ENCODE measurements around the gene UBQLN1. TPM values are rescaled to one million over a fixed set of nuclear protein-coding genes. Genes with fewer than 3 reads are reported as not detected.

UBQLN1 gene
- total RNA-seq, 1 donor from 2014 or later = 69.8 TPM

DNA sequence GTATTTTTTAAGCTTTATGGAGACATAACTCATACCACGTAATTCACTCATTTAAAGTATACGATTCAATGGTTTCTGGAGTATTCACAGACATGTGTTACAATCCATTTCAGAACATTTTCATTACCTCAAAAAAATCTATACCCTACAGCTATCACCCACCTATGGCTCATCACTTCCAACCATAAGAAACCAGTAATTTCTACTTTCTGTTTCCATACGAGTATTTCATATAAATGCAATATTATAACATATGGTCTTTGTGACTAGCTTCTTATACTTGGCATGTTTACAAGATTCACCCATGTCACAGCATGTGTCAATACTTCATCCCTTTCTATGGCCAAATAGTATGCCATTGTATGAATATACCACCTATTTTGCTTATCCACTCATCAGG is 18.8 kb downstream of the UBQLN1 start:
- H3K4me3 ChIP-seq (ENCODE audit: low read depth, low read length) = no peak overlapping the region
- no peak for DNase-seq (ENCODE audit: low read depth)
- no peak for TF ChIP-seq CTCF (conservative IDR thresholded peaks at IDR 0.05; ENCODE audit: low read depth, low read length)

- DNase-seq (ENCODE audit: low read depth) = no peak
- TF ChIP-seq CTCF (conservative IDR thresholded peaks at IDR 0.05; ENCODE audit: low read depth, low read length) = no peak
- no peak overlapping the region for H3K4me3 ChIP-seq (ENCODE audit: low read depth, low read length)
These were observed 26.3 kb downstream of the UBQLN1 start for GRCh38 chr9:83681490-83681889.

- TF ChIP-seq CTCF (conservative IDR thresholded peaks at IDR 0.05; ENCODE audit: low read depth, low read length) = no peak
- no peak for DNase-seq (ENCODE audit: low read depth)
- H3K4me3 ChIP-seq (ENCODE audit: low read depth, low read length) = no peak overlapping the region
These were observed 27.5 kb downstream of the UBQLN1 start for GRCh38 chr9:83680233-83680632.

DNA sequence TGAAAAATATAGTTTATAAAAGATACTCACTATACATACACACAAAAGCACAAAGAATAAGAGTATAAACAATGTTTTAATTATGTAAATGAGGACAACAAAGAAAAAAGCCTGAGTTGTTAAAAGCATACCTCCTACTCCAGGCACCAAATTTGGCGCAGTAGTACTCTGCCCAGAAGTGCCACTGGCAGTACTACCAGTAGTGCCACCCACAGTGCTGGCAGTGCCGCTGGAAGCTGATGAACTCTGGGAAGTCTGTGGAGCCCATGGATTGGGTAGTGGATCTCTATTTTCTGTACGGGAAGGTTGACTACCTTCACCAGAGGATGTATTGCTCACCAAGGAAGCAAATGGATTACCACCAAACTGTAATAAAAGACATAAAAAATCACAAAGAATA is 30.2 kb downstream of the UBQLN1 start:
- H3K4me3 ChIP-seq (ENCODE audit: low read depth, low read length) = no peak overlapping the region
- no peak for DNase-seq (ENCODE audit: low read depth)
- TF ChIP-seq CTCF (conservative IDR thresholded peaks at IDR 0.05; ENCODE audit: low read depth, low read length) = no peak

DNA sequence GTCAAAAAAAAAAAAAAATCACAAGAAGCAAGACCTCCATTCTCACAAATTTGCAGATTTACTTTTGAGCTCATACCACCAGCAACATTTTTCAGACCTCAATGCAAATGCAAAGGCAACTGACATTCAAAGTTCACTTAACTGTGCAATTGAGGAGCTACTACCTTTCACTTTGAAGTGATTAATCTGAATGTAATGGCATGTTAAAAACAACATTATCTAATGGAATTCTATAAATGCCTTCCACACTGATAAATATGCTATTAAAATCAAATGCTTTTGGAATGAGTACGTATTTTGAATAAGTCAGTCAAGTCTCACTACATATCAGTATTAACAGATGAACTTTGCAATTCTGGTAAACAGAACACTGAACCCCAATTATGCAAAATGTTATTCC is 32.3 kb downstream of the UBQLN1 start:
- TF ChIP-seq CTCF (conservative IDR thresholded peaks at IDR 0.05; ENCODE audit: low read depth, low read length) = no peak
- DNase-seq (ENCODE audit: low read depth) = no peak
- H3K4me3 ChIP-seq (ENCODE audit: low read depth, low read length) = no peak overlapping the region

DNA sequence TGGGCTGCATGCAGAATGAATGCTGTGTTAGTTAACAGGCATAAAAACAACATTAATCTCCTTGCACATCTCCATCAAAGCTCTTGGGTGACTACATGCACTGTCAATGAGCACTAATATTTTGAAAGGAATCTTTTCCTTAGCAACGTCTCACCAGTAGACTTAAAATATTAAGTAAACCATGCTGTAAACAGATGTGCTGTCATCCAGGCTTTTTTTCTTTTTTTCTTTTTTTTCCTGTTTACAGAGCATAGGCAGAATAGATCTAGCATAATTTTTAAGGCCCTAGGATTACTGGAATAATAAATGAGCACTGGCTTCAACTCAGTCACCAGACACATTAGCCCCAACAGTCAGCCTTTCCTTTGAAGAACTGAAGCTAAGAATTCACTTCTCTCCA is 36.3 kb downstream of the UBQLN1 start:
- no peak overlapping the region for H3K4me3 ChIP-seq (ENCODE audit: low read depth, low read length)
- DNase-seq (ENCODE audit: low read depth) = no peak
- TF ChIP-seq CTCF (conservative IDR thresholded peaks at IDR 0.05; ENCODE audit: low read depth, low read length) = no peak

GRCh38 chr9:83670381-83670780 is 37.4 kb downstream of the UBQLN1 start:
- no peak overlapping the region for H3K4me3 ChIP-seq (ENCODE audit: low read depth, low read length)
- DNase-seq (ENCODE audit: low read depth) = no peak
- no peak for TF ChIP-seq CTCF (conservative IDR thresholded peaks at IDR 0.05; ENCODE audit: low read depth, low read length)

Data from epithelial cell of proximal tubule (primary cell).